ENCODE data around the gene ATF6B. TPM values are rescaled to one million over a fixed set of nuclear protein-coding genes. Genes with fewer than 3 reads are reported as not detected.
A peak's percentile ranks its signal among the peaks of the same experiment; 100 is the strongest.

The ATF6B gene
- total RNA-seq, 2 donors from 2014 or later, result 54.5 to 60.3 TPM

DNA sequence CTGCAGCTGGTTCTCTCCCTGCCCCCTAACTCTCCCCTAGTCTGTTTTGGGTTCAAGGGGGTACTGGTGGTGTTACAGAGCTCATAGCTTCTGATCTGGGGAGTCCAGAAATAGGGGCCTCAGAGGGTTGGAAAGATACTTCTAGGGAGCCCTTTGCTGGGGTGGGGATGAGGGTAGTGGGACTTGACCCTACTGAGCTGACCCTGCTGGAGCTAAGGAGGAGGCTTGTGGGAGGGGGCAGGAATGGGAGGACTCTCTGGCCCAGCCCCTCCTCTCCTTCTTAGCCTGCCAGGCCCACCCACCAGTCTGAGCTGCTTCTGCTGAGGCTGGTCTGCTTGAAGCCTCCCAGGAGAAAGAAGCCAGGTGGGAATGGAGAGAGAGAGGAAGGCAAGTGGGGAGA lies 36.2 kb upstream of the ATF6B start, which contains the start of gene EGFL8:
TSS of gene EGFL8 (plus strand) at position 301 of the 400 bp plus-strand sequence. CDS start 1,571 bp downstream, outside the sequence.
- H3K36me3 Mint-ChIP-seq (ENCODE audit: low read depth), result peaks cover 67% of the 10 kb centered on the region
- no peak within 1 kb of the TSS for H3K9ac ChIP-seq (ENCODE audit: extremely low read depth, low read length, poor library complexity, severe bottlenecking)
- H3K36me3 ChIP-seq (ENCODE audit: control insufficient read depth, insufficient read depth, low read length), result peaks cover 54% of the 10 kb centered on the region
- TF ChIP-seq, protein P1, sequence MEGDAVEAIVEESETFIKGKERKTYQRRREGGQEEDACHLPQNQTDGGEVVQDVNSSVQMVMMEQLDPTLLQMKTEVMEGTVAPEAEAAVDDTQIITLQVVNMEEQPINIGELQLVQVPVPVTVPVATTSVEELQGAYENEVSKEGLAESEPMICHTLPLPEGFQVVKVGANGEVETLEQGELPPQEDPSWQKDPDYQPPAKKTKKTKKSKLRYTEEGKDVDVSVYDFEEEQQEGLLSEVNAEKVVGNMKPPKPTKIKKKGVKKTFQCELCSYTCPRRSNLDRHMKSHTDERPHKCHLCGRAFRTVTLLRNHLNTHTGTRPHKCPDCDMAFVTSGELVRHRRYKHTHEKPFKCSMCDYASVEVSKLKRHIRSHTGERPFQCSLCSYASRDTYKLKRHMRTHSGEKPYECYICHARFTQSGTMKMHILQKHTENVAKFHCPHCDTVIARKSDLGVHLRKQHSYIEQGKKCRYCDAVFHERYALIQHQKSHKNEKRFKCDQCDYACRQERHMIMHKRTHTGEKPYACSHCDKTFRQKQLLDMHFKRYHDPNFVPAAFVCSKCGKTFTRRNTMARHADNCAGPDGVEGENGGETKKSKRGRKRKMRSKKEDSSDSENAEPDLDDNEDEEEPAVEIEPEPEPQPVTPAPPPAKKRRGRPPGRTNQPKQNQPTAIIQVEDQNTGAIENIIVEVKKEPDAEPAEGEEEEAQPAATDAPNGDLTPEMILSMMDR (conservative IDR thresholded peaks at IDR 0.05), result no peak
- no peak within 1 kb of the TSS for H3K4me3 ChIP-seq (ENCODE audit: low read length)
- peaks cover 33% of the 10 kb centered on the region for H3K4me1 Mint-ChIP-seq
- H3K9me3 Mint-ChIP-seq, result no peaks in the 10 kb centered on the region
- H3K27ac Mint-ChIP-seq, result peak within 1 kb of the TSS; percentile 80
- peaks cover 21% of the 10 kb centered on the region for H3K4me1 ChIP-seq (ENCODE audit: control insufficient read depth, insufficient read depth, low read length)
- no peaks in the 10 kb centered on the region for H3K27me3 ChIP-seq (ENCODE audit: control insufficient read depth, insufficient read depth, low read length, poor library complexity, severe bottlenecking)
- no peak within 1 kb of the TSS for H3K4me3 Mint-ChIP-seq
- H3K27ac ChIP-seq (ENCODE audit: low read depth, low read length), result peak within 1 kb of the TSS; percentile 93
- DNase-seq, result no peak
- no peaks in the 10 kb centered on the region for H3K27me3 Mint-ChIP-seq (ENCODE audit: insufficient read depth)
- H3K9me3 ChIP-seq (ENCODE audit: control insufficient read depth, low read length), result no peaks in the 10 kb centered on the region

DNA sequence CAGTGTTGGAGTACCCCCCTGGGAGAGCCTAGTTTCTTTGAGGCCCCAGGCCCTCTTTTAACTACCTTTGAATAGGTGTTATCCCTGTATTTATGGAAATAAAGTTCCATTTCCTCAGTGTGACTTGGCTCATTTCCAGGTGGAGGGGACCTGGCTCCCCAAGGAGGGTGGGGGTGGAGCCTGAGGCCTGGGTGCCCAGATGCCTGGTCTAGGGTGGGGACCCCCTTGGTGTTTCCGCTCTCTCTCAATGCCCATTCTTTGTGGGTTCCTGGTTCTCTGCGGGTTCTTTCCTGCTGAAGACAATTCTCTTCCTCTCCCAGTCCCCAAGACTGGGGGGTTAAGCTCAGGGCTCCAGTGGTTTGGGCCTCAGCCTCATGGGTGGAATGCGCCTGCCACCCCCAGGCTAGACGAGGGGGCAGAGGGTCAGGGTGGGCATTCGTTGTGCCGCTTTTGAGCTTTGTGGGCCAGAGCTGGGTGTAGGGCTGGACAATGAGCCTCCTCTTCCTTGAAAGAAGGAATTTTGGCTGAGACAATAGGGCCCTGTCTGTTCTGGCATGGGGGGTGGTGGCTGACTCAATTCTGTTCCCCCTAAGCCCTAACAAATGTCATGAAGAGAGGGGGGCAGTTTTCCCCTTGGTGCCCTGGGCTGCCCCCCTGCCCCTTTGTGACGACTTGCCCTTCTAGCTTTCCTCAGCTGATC lies 35.7 kb upstream of the ATF6B start:
- H3K36me3 ChIP-seq (ENCODE audit: control insufficient read depth, insufficient read depth, low read length), result peaks cover 52% of the 10 kb centered on the region
- Mint-ChIP-seq H3K27me3 (ENCODE audit: insufficient read depth) (no peaks in the 10 kb centered on the region), H3K36me3 (ENCODE audit: low read depth) (peaks cover 65% of the 10 kb centered on the region), H3K27ac (peak overlapping the region; percentile 80), H3K4me1 (peaks cover 29% of the 10 kb centered on the region), H3K9me3 (no peaks in the 10 kb centered on the region), H3K4me3 (no peak overlapping the region)
- peaks cover 17% of the 10 kb centered on the region for H3K4me1 ChIP-seq (ENCODE audit: control insufficient read depth, insufficient read depth, low read length)
- no peak for DNase-seq
- H3K4me3 ChIP-seq (ENCODE audit: low read length), result no peak overlapping the region
- no peaks in the 10 kb centered on the region for H3K27me3 ChIP-seq (ENCODE audit: control insufficient read depth, insufficient read depth, low read length, poor library complexity, severe bottlenecking)
- H3K9me3 ChIP-seq (ENCODE audit: control insufficient read depth, low read length), result no peaks in the 10 kb centered on the region
- H3K27ac ChIP-seq (ENCODE audit: low read depth, low read length), result peak overlapping the region; percentile 93
- 93 to 100% methylated on average over 1 to 7 of the region's 7 CpGs for WGBS, 2 experiments (ENCODE audit: insufficient coverage in 1 of 2, insufficient read length in 1 of 2)
- TF ChIP-seq, protein P1 (conservative IDR thresholded peaks at IDR 0.05), result no peak
- H3K9ac ChIP-seq (ENCODE audit: extremely low read depth, low read length, poor library complexity, severe bottlenecking), result no peak overlapping the region

DNA sequence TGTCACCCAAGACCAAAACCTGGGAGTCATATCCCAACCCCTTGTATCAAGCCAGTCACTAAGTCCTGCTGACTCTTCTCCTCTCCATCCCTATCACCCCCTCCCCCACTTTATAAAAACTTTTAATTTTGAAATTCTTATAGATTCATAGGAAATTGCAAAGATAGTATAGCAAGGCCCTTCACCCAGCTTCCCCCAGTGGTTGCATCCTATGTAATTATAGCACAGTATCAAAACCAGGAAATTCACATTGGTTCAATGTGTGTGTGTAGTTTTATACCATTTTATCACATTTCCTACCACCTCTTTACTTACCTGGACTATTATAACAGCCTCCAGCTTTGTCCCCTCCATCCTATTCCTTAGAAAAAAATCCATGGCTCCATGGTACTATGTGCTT lies 30.0 kb upstream of the ATF6B start:
- Histone ChIP-seq H3K27me3 (ENCODE audit: control insufficient read depth, insufficient read depth, low read length, poor library complexity, severe bottlenecking) (no peaks in the 10 kb centered on the region), H3K4me1 (ENCODE audit: control insufficient read depth, insufficient read depth, low read length) (peaks cover under 1% of the 10 kb centered on the region), H3K9me3 (ENCODE audit: control insufficient read depth, low read length) (peaks cover 16% of the 10 kb centered on the region), H3K27ac (ENCODE audit: low read depth, low read length) (no peak overlapping the region), H3K36me3 (ENCODE audit: control insufficient read depth, insufficient read depth, low read length) (peaks cover 47% of the 10 kb centered on the region), H3K9ac (ENCODE audit: extremely low read depth, low read length, poor library complexity, severe bottlenecking) (no peak overlapping the region), H3K4me3 (ENCODE audit: low read length) (peak overlapping the region; percentile 5)
- H3K4me3 Mint-ChIP-seq, result no peak overlapping the region
- no peak overlapping the region for H3K27ac Mint-ChIP-seq
- peaks cover 11% of the 10 kb centered on the region for H3K9me3 Mint-ChIP-seq
- peaks cover 59% of the 10 kb centered on the region for H3K36me3 Mint-ChIP-seq (ENCODE audit: low read depth)
- H3K4me1 Mint-ChIP-seq, result peaks cover 16% of the 10 kb centered on the region
- H3K27me3 Mint-ChIP-seq (ENCODE audit: insufficient read depth), result no peaks in the 10 kb centered on the region
- DNase-seq, result no peak
- TF ChIP-seq, protein P1 (conservative IDR thresholded peaks at IDR 0.05), result no peak
